Adipose tissue (tissue), 3 donors: ENCODE measurements around the gene PRKAG2. TPM values are rescaled to one million over a fixed set of nuclear protein-coding genes. Genes with fewer than 3 reads are reported as not detected.

Source experiments
- H3K27ac ChIP-seq: one replicate; pipeline ENCODE4 v1.5.1; 2013; ENCODE audit warnings: low read depth, low read length
- WGBS, 3 donors: extraction: QIAGEN DNeasy Blood & Tissue Kit; methylation state at CpG; one replicate each; pipeline ENCODE4 v1.1.7; 2013; 5-methylcytosine and 5-hydroxymethylcytosine counted together
- polyA plus RNA-seq, 3 donors: library from polyadenylated mRNA; stranded (reverse); fragments of 200-250 nt; gene quantifications; one replicate each; pipeline ENCODE4 v1.2.3, GENCODE V29; 2013
- donor health status: healthy with polysubstance abuse.
- donor health status: Bipolar disorder and iron deficiency.
- donor health status: healthy.

The PRKAG2 gene
- polyA plus RNA-seq, 3 donors, result 8.1 to 23.1 (median 22.2) TPM

GRCh38 chr7:151871904-151872303 is 5.0 kb downstream of the PRKAG2 start:
- no peak overlapping the region for H3K27ac ChIP-seq
- 79 to 87% (median 82%) methylated on average over 7 of the region's 7 CpGs for WGBS, 3 donors

- H3K27ac ChIP-seq, result no peak overlapping the region
- 91 to 96% (median 93%) methylated on average over 13 of the region's 13 CpGs for WGBS, 3 donors
Observed at GRCh38 chr7:151871189-151871735, 5.7 kb downstream of the PRKAG2 start.

DNA sequence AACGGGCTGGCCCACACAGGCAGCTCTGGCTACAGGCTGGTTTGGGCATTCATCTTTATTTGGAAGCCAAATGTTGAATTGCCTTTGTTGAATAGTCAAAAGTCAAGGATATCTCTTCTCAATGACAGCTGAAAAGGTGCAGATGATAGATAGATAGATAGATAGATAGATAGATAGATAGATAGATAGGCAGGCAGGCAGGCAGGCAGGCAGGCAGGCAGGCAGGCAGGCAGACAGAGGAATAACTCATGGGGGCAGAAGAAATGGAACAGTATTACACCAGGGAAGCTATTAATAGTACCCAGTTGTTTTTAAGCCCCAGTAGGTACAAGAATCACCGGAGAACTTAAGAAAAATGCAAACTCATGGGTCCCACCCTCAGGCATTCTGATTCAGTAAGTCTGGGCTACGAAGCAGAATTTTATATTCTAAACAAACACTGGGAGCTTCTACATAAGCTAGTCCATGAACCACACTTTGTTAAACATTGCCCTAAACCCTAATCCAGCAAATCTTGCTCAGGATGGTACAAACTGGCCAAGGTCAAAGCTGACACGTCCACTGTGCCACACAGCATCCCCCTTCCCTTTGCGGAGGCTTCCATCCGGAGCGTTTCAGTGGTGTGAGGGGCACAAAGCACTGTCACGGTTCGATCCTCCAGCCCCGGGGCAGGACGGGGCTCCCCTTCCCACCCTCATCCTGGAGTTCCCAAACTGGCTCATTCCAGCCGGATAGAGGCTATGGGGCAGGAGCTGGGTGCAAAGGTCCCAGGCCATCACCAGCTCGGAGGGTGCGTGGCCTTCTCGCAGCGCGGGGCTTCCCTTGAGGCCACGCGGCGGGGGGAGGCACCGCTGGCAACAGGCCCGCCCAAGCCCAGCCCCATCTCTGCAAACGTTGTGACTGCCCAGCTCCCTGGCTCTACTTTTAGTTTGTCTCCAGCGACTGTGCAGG is 6.7 kb downstream of the PRKAG2 start:
- WGBS, 3 donors, result 73 to 85% (median 82%) methylated on average over 24 of the region's 24 CpGs
- H3K27ac ChIP-seq, result no peak overlapping the region

GRCh38 chr7:151869455-151869854 is 7.5 kb downstream of the PRKAG2 start:
- WGBS, 3 donors, result 73 to 91% (median 81%) methylated on average over 13 of the region's 13 CpGs
- no peak overlapping the region for H3K27ac ChIP-seq

GRCh38 chr7:151869109-151869428 is 7.8 kb downstream of the PRKAG2 start:
- 53 to 62% (median 56%) methylated on average over 6 of the region's 6 CpGs for WGBS, 3 donors
- no peak overlapping the region for H3K27ac ChIP-seq

GRCh38 chr7:151868396-151869108 is 8.4 kb downstream of the PRKAG2 start:
- 55 to 58% (median 58%) methylated on average over 23 of the region's 23 CpGs for WGBS, 3 donors
- H3K27ac ChIP-seq, result no peak overlapping the region

DNA sequence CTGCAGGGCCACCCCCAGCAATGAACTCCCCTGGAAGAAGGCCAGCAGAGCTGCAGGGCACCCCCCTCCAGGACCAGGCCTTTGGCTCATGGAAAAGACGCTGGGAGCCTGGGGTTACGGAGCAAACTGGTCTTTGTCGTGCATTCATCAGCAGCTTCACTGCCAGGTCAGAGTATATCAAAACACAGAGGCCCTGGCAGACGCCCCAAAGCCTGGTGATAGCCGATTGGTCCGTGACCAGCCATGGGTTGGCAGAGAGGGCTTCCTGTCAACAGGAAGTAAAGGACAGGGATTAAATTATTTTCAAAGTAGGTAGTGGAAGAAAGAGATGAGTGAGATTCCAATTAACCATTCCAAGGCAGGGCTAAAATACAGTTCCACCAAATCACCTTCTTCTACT is 9.0 kb downstream of the PRKAG2 start:
- H3K27ac ChIP-seq, result no peak overlapping the region

DNA sequence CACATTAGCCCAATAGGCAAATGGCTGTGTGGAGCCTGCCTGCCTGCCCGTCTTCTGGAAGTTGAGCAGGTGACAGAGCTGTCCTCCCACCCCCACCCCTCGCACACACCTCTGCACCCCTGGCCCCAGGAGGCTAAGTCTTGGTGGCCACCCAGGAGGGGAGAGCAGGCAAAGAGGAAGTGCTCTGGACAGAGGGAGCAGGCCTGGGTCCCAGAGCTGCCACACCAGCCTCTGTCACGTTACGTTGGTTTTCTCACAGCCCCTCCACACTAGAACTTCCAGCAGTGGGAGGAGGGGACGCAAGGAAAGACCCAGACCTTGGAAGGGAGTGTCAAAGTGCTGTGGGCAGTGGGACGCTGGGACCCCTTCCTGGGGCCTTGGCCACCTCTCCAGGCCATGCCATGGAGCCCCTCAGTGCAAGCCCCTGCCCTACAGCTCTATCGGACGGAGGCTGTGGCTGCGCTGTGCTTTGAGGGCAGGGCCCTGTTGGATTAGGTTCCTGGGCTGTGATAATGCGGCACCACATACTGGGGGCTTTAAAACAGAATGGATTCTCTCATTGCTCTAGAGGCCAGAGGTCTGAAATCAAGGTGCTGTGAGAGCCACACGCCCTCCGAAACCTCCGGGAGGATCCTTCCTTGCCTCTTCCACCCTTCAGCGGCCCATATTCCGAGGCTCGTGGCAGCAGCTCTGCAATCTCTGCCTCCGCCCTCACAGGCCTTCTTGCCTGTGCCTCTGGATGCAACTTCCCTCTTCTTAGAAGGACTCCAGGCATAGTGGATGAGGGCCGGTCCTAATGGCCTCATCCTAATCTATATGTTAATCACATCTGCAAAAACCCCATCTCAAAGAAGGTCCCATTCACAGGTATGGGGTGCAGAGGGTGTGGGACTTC is 9.9 kb downstream of the PRKAG2 start:
- no peak overlapping the region for H3K27ac ChIP-seq
- 89 to 95% (median 94%) methylated on average over 18 of the region's 18 CpGs for WGBS, 3 donors

More for the DNA sequence above, 9.0 kb downstream of the PRKAG2 start:
- 18 to 52% (median 42%) methylated on average over 6 of the region's 6 CpGs for WGBS, 3 donors

DNA sequence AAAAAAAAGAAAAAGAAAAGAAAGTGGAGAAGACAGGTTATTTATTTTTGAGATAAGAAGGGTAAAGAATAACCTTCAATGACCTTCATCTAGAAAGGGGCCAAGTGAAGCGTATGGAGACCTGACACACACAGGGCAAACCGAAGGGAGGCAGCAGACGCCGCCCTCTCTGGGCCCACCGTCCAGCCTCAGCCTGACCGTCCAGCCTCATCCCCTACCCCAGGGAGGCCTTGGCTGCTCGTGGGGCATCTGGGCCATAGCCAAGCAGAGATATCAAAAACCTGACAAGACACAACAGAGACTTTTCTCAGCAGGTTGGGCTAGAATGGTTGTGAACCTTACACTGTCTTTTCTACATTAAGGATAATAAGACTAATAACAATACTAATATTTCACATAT is 10.9 kb downstream of the PRKAG2 start:
- H3K27ac ChIP-seq, result no peak overlapping the region
- WGBS, 3 donors, result 70 to 94% (median 93%) methylated on average over 7 of the region's 7 CpGs

DNA sequence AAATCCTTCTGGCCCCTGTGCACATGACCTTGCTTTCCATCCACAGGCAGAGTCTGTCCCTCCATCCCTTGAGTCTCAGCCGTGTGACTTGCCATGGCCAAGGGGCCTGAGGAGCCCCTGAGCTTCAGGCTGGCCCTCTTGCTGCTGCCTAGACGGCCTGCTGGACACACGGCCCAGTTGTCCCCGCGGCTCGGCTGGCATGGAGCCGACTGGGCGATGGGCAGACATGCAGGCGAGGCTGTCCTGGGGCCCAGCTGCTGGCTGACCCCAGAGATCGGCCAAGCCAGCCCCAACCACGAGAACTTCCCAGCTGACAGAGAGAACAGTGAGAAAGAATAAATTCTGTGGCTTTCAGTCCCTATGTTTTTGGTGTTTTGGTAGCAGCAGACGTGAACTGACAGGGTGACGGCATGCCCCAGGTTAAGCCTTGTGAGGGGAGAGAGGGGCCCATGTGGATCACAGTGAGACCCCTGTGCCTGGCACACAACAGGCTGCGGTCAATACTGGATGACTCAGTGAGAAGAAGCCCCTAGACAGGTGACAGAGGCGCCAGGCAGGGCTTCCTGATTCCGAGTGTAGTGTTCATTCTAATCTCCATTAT is 11.7 kb downstream of the PRKAG2 start:
- WGBS, 3 donors, result 61 to 81% (median 76%) methylated on average over 16 of the region's 16 CpGs
- H3K27ac ChIP-seq, result no peak overlapping the region

DNA sequence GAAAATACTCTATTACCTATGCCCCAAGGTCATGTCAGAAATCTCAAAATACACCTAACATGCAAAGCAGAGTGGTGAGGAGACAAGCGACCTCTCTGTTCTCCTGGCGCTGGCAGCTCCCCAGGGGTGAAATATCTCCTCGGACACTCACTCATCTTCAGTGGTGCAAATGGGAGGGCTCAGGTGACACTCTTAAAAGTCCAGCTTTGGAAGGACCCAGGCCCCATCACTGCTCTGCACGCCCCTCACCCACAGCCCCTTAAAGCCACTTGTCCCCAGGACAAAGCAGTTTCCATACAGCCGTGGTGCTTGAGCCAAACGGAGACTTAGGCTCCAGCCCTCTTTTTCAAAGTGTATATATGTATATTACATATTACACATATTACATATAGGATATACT is 12.4 kb downstream of the PRKAG2 start:
- H3K27ac ChIP-seq, result no peak overlapping the region
- 89 to 97% (median 91%) methylated on average over 6 of the region's 6 CpGs for WGBS, 3 donors

- 67 to 84% (median 77%) methylated on average over 10 of the region's 10 CpGs for WGBS, 3 donors
- no peak overlapping the region for H3K27ac ChIP-seq
Observed at GRCh38 chr7:151864081-151864480, 12.8 kb downstream of the PRKAG2 start.

GRCh38 chr7:151863386-151864079 is 13.4 kb downstream of the PRKAG2 start:
- WGBS, 3 donors, result 88 to 92% (median 90%) methylated on average over 11 of the region's 11 CpGs
- no peak overlapping the region for H3K27ac ChIP-seq

DNA sequence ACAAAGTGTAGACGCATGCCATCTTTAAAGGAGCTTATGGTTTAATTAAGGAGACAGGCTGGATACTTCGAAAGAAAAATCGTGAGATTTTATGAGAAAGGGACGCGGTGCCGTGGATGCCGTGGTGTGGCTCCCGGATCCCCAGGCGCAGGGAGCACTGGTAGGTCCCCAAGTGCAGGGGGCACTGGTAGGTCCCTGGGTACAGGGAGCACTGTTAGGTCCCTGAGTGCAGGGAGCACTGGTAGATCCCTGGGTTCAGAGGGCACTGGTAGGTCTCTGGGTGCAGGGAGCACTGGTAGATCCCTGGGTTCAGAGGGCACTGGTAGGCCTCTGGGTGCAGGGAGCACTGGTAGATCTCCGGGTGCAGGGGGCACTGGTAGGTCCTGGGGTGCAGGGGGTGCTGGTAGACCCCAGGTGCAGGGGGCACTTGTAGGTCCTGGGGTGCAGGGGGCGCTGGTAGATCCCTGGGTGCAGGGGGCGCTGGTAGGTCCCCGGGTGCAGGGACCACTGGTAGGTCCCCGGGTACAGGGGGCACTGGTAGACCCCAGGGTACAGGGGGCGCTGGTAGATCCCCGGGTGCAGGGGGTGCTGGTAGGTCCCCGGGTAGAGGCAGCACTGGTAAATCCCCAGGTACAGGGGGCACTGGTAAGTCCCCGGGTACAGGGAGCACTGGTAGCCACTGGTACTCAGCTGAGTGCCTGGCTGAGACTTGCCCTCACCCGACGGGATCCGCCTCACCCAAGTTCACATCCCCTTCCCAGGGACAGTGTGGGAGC is 14.1 kb downstream of the PRKAG2 start:
- 95 to 97% (median 97%) methylated on average over 21 of the region's 21 CpGs for WGBS, 3 donors
- H3K27ac ChIP-seq, result no peak overlapping the region

GRCh38 chr7:151861881-151862280 is 15.0 kb downstream of the PRKAG2 start:
- no peak overlapping the region for H3K27ac ChIP-seq
- WGBS, 3 donors, result 91 to 95% (median 93%) methylated on average over 9 of the region's 9 CpGs

- H3K27ac ChIP-seq, result no peak overlapping the region
- WGBS, 3 donors, result 82 to 89% (median 89%) methylated on average over 5 of the region's 5 CpGs
Observed at GRCh38 chr7:151860771-151861170, 16.1 kb downstream of the PRKAG2 start.
